K562 (cell line): Measurements from ENCODE around the gene MPHOSPH6. TPM values are rescaled to one million over a fixed set of nuclear protein-coding genes. Genes with fewer than 3 reads are reported as not detected.

ENCODE experiments used
- LCOR ChIP-seq: sonication (generic); formaldehyde crosslinking; IDR thresholded peaks from 2 replicates; pipeline ENCODE4 v1.8.0; 2022; ENCODE audit warnings: mild to moderate bottlenecking, missing genetic modification reagents
- POLR2H ChIP-seq: IDR thresholded peaks from 2 replicates; pipeline ENCODE4 v1.6.1; 2016; ENCODE audit warnings: missing genetic modification characterization, low read depth, mild to moderate bottlenecking, control low read depth, missing compliant biosample characterization, moderate library complexity
- PPARD ChIP-seq: fragments of 250-450 bp; sonication (Bioruptor Pico); IDR thresholded peaks from 2 replicates; pipeline ENCODE4 v1.8.0; 2022; ENCODE audit warnings: inconsistent platforms, mild to moderate bottlenecking, moderate library complexity
- RBM22 ChIP-seq: fragments of 200-400 bp; formaldehyde crosslinking; IDR thresholded peaks from 2 replicates; pipeline ENCODE4 v1.6.1; 2018; ENCODE audit warnings: low read length, low read depth; ENCODE audit not compliant: poor library complexity, severe bottlenecking
- SMARCB1 ChIP-seq: IDR thresholded peaks from 2 replicates; pipeline ENCODE4 v1.6.1; 2011; ENCODE audit warnings: improper control_type of control experiment, low read depth; ENCODE audit not compliant: insufficient read length
- TCF7L2 ChIP-seq: fragments of 150-350 bp; IDR thresholded peaks from 2 replicates; pipeline ENCODE4 v1.6.1; 2016; ENCODE audit warnings: low read depth, mild to moderate bottlenecking, low read length, moderate library complexity
- TOE1 ChIP-seq, 2 experiments: fragments of 450-650 bp in 1 of 2; sonication (generic) in 1 of 2; formaldehyde crosslinking in 1 of 2; IDR thresholded peaks; 2 replicates each; pipeline versions ENCODE4 v1.7.1 to v1.8.0; 2016 to 2022; ENCODE audit warnings: borderline replicate concordance in 2 of 2, mild to moderate bottlenecking in 2 of 2, antibody characterized with exemption in 1 of 2, inconsistent platforms in 1 of 2, low read depth in 1 of 2, missing genetic modification reagents in 1 of 2, moderate library complexity in 1 of 2
- polyA plus RNA-seq, 8 experiments: library from polyadenylated mRNA; depleted of rRNA in 4 of 8; stranded (reverse) in 5 of 8; unstranded in 3 of 8; fragments of >200 nt; fragmentation: Nextera tagmentation in 2 of 8; fragmentation: Illumina TruSeq in 1 of 8; extraction: Ambion mirVana in 2 of 8; extraction: Trizol in 1 of 8; gene quantifications; 2 replicates each; pipeline versions ENCODE4 v1.2.1 to v1.2.3, GENCODE V29; 2011 to 2014; ENCODE audit warnings: inconsistent platforms in 1 of 8, missing spikeins in 1 of 8
- total RNA-seq, 7 experiments: library from RNA; depleted of rRNA in 6 of 7; stranded (reverse); fragments of >200 nt in 6 of 7; fragmentation: Illumina TruSeq in 2 of 7; extraction: Trizol in 2 of 7; gene quantifications; 2 replicates each; pipeline versions ENCODE4 v1.2.1 to v1.2.3, GENCODE V29; 2011 to 2021; ENCODE audit warnings: low replicate concordance in 1 of 7
- TF ChIP-seq, protein P1 (sequence below): fragments of 450-650 bp; formaldehyde crosslinking; IDR thresholded peaks from 2 replicates; pipeline ENCODE4 v1.4.0; 2022; ENCODE audit warnings: missing genetic modification characterization
- TF ChIP-seq, protein P2 (sequence below): fragments of 200-800 bp; sonication (Bioruptor generic); IDR thresholded peaks from 2 replicates; pipeline ENCODE4 v1.6.1; 2017; ENCODE audit warnings: missing genetic modification characterization, missing compliant biosample characterization
- TF ChIP-seq, protein P3 (sequence below): fragments of 450-650 bp; formaldehyde crosslinking; conservative IDR thresholded peaks from 2 replicates; pipeline ENCODE4 v1.4.0; 2022; ENCODE audit warnings: mild to moderate bottlenecking, missing genetic modification characterization

The MPHOSPH6 gene
- total and polyA plus RNA-seq, 9 of the 15 experiments (the other 6 are each of a cell fraction or from before 2014, with no cell fraction given) = 37.0 to 153 (median 76.7) TPM

DNA sequence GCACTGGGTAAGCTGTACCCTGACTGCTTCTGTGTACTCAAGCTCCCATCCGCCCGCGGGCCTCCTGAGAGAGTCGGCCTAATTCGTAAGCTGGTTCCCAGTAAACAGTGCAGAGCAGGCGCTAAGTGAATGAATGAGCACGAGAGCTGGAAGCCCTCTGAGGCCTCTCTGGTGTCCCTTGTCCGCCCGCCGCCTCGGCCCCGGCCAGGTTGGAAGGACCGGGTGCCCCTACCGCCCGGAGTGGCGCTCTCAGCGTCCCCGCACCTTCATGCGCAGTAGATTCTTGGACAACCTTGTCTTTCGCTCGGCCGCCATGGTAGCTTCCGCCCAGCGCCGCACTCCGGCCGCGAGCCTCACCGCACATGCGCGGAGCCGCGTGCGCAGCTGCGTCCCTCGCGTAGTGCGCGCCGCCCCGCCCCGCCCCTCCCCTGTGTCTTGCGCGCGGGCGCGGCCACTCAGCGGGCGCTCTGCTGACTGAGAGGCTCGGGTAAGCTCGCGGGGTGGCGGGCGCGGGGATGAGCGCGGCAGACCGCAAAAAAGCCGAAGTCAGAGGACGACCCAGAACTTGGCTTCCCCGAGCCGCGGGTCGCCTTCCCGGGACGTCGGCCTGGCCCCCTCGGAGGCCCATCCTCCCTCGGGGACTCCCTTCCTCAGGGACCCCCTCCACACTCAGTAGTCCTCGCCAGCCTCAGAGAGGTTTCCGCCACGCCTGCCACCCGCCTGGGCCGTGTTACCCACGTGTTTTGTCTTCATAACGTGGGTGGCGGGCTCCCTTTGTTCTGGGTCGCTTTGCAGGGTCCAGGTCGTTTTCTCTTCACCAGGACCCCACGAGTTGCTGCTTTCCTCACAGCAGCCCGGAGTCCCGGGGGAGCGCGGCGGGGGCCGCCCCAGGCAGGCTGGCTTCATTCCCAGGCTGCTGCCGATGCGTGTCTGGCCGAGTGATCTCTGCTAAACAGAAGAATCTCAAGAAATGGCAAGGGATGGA lies at the start of gene MPHOSPH6 (continued):
- TF ChIP-seq LCOR (CRISPR knock-in tag) = peak; percentile 27; the same call in 1 of the 2 replicates
- no peak for TF ChIP-seq RBM22
- peak; percentile 23; the same call in 1 of the 2 replicates for TF ChIP-seq TOE1 (IDR thresholded peaks at IDR 0.05; ENCODE audit: borderline replicate concordance)
- TF ChIP-seq TOE1 (CRISPR knock-in tag; IDR thresholded peaks at IDR 0.05; ENCODE audit: borderline replicate concordance, low read depth) = no peak
- TF ChIP-seq, protein P1, sequence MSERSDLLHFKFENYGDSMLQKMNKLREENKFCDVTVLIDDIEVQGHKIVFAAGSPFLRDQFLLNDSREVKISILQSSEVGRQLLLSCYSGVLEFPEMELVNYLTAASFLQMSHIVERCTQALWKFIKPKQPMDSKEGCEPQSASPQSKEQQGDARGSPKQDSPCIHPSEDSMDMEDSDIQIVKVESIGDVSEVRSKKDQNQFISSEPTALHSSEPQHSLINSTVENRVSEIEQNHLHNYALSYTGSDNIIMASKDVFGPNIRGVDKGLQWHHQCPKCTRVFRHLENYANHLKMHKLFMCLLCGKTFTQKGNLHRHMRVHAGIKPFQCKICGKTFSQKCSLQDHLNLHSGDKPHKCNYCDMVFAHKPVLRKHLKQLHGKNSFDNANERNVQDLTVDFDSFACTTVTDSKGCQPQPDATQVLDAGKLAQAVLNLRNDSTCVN = no peak
- no peak for TF ChIP-seq PPARD
- TF ChIP-seq, protein P2, sequence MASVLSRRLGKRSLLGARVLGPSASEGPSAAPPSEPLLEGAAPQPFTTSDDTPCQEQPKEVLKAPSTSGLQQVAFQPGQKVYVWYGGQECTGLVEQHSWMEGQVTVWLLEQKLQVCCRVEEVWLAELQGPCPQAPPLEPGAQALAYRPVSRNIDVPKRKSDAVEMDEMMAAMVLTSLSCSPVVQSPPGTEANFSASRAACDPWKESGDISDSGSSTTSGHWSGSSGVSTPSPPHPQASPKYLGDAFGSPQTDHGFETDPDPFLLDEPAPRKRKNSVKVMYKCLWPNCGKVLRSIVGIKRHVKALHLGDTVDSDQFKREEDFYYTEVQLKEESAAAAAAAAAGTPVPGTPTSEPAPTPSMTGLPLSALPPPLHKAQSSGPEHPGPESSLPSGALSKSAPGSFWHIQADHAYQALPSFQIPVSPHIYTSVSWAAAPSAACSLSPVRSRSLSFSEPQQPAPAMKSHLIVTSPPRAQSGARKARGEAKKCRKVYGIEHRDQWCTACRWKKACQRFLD (CRISPR knock-in tag) = no peak
- TF ChIP-seq TCF7L2 = no peak
- no peak for TF ChIP-seq SMARCB1
- TF ChIP-seq, protein P3, sequence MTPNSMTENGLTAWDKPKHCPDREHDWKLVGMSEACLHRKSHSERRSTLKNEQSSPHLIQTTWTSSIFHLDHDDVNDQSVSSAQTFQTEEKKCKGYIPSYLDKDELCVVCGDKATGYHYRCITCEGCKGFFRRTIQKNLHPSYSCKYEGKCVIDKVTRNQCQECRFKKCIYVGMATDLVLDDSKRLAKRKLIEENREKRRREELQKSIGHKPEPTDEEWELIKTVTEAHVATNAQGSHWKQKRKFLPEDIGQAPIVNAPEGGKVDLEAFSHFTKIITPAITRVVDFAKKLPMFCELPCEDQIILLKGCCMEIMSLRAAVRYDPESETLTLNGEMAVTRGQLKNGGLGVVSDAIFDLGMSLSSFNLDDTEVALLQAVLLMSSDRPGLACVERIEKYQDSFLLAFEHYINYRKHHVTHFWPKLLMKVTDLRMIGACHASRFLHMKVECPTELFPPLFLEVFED = no peak
- TF ChIP-seq POLR2H (tag) = no peak
